ENCODE measurements around the gene ENTPD7. TPM values are rescaled to one million over a fixed set of nuclear protein-coding genes. Genes with fewer than 3 reads are reported as not detected.

The ENTPD7 gene
- total RNA-seq, 1 experiment from 2014 or later = 17.5 TPM

DNA sequence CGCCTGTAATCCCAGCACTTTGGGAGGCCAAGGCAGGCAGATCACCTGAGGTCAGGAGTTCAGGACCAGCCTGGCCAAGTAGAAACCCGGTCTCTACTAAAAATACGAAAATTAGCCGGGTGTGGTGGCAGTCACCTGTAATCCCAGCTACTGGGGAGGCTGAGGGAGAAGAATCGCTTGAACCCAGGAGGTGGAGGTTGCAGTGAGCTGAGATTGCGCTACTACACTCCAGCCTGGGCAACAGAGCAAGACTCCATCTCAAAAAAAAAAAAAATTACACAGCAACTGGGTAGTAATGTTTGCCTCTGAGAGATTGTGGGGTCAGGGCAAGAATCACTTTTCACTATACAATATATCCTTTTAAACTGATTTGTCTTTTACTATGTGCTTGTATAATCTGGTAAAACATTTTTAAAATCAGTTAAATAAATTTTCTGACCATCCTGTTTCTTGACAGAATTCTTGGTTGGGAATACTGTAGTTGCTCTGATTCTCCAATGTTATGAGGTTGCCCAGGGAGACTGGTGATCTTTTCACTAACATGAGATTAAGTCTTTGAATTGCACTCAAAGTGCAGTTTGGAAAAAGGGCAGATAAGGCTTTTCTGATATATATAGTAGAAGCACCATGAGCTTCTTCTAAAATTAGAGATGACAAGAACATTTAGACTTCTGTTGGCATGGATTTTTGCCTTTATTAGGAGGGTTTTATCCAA lies 1.5 kb downstream of the ENTPD7 start:
- peaks cover 4% of the 10 kb centered on the region; the same call in 1 of the 2 replicates for H3K27me3 ChIP-seq
- no peaks in the 10 kb centered on the region for H3K4me1 ChIP-seq
- H3K9me3 ChIP-seq (replicated peaks) = no peaks in the 10 kb centered on the region
- no peak for DNase-seq
- H3K27ac ChIP-seq = no peak overlapping the region
- no peaks in the 10 kb centered on the region; the same call in none of the 2 replicates for H3K36me3 ChIP-seq
- no peak overlapping the region for H3K4me3 ChIP-seq

DNA sequence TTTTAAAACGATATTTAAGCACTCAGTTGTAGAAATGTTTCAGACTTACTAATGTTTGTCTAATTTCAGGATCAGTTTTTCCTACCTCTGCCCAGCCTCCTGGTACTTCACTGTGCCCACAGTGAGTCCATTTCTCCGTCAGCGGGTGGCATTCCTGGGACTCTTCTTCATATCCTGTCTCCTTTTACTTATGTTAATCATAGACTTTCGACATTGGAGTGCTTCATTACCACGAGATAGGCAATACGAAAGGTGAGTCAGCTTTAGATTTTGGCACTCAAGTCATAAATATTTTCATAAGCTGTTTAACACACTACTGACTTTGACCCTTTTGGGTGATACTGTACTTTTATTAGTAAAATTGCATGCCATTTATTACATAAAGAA lies 2.1 kb downstream of the ENTPD7 start:
- DNase-seq = no peak

DNA sequence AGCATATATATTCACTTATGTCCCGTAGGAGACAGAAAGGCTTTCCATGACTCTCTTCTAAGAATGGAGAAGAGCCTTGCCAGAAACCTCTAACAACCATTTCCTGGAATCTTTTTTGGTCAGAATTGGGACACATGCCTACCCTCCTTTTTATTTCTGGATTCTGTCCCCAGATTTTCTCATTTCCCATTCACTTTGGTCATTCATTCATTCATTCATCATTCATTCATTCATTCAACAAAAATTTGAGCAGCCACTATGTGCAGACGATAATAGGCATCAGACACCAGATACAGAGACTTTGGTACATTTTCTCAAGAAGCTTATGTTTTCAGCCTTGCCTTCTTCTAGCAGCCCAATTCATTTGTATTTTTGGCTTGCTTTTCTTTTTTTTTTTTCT lies 6.0 kb downstream of the ENTPD7 start:
- H3K27me3 ChIP-seq = no peaks in the 10 kb centered on the region
- no peak overlapping the region for H3K4me3 ChIP-seq
- H3K27ac ChIP-seq = no peak overlapping the region
- H3K36me3 ChIP-seq = no peaks in the 10 kb centered on the region; the same call in none of the 2 replicates
- no peak for DNase-seq
- H3K4me1 ChIP-seq = no peaks in the 10 kb centered on the region
- H3K9me3 ChIP-seq (replicated peaks) = no peaks in the 10 kb centered on the region

More for the DNA sequence above, 2.1 kb downstream of the ENTPD7 start:
- H3K9me3 ChIP-seq (replicated peaks) = no peaks in the 10 kb centered on the region
- H3K4me1 ChIP-seq = no peaks in the 10 kb centered on the region
- no peak overlapping the region for H3K4me3 ChIP-seq
- H3K36me3 ChIP-seq = no peaks in the 10 kb centered on the region; the same call in none of the 2 replicates
- H3K27ac ChIP-seq = no peak overlapping the region
- H3K27me3 ChIP-seq = peaks cover 4% of the 10 kb centered on the region; the same call in 1 of the 2 replicates

DNA sequence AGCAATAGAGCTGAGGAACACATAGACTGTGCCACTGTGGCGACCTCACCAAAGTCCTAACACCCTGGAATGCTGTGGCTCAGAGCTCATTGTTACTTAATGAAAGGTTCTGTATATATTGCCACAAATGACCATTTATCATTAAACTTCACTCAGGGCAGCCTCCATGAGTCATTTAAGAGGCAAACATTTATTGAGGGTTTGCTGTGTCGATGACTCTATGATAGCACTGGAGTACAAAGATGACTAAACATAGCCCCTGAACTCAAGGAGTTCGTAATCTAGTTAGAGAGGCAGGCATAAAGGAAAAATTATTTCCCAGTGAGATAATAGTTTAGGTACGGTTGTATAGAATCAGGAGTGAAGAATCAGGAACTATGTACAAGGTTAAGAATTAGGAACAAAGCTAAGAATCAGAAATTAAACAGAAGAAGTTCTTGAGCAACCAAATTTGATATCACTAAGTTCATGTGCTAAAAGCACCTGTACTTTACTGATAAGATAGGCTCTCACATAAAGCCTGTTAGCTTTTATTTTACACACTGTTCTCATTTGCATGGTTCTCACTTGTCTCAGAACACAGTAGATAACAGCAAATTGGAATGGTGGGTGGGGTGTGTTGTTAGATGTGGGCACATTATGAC lies 7.9 kb downstream of the ENTPD7 start:
- no peaks in the 10 kb centered on the region; the same call in 1 of the 2 replicates for H3K36me3 ChIP-seq
- DNase-seq = no peak
- no peak overlapping the region for H3K27ac ChIP-seq
- no peaks in the 10 kb centered on the region for H3K4me1 ChIP-seq
- no peak overlapping the region for H3K4me3 ChIP-seq
- H3K9me3 ChIP-seq (replicated peaks) = no peaks in the 10 kb centered on the region
- H3K27me3 ChIP-seq = no peaks in the 10 kb centered on the region

DNA sequence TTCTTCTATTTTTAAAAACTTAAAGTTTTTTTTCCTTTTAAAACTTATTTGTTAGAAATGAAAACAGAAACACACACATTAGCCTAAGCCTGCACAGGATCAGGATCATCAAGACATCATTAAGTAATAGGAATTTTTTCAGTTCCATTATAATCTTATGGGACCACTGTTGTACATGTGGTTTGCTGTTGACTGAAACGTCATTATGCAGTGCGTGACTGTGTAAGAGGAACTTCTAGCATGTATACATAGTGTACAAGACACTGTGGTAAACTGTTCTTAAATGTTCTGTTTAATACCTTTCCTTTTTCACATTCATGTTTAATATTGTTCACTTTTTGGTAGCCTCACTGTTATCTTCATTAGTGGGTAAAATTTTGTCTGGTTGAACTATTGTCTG lies 12.1 kb downstream of the ENTPD7 start:
- Histone ChIP-seq H3K4me3 (no peak overlapping the region), H3K36me3 (no peaks in the 10 kb centered on the region), H3K27me3 (no peaks in the 10 kb centered on the region), H3K4me1 (no peaks in the 10 kb centered on the region), H3K9me3 (replicated peaks) (no peaks in the 10 kb centered on the region), H3K27ac (no peak overlapping the region)
- DNase-seq = no peak

DNA sequence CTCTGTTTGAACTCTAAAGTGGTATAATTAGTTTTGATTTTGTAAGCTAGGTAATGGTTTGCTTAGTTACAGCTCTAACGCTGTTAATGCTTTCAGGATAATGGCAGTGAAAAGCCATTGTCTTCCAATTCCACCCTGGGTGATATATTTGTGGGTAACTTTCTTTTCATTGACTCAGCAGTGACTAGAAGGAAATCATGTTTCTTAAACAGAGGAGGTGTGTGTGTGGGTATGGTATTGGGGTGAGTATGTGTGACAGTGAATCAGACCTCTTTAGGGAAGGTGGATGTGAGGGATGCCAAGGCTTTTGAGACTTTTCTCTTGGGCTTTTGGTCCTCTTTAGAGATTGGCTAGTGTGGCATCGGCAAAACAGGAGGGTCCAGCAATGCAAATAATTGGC lies 13.6 kb downstream of the ENTPD7 start:
- H3K36me3 ChIP-seq = no peaks in the 10 kb centered on the region
- no peaks in the 10 kb centered on the region for H3K27me3 ChIP-seq
- no peak overlapping the region for H3K4me3 ChIP-seq
- no peaks in the 10 kb centered on the region for H3K4me1 ChIP-seq
- H3K9me3 ChIP-seq (replicated peaks) = no peaks in the 10 kb centered on the region
- H3K27ac ChIP-seq = no peak overlapping the region
- DNase-seq = no peak

DNA sequence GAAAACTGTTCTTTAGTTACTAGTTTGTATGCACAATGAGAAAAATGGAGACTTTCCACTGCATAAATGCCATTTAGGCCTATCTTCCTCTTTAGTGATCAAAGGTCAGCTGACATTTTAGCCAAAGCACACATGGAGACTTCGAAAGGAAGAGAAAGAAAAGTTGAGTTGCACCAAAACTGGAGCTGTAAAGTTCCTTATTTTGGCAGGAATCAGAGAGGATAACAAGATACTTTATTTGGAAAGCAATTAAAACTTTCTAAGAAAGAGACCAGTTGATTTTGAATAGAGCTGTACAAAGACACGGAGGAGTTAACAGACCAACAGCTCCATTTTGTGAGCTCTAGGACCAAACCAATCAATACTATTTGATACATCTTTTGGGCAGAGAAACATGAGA lies 14.2 kb downstream of the ENTPD7 start:
- DNase-seq = no peak
- H3K4me3 ChIP-seq = no peak overlapping the region
- no peaks in the 10 kb centered on the region for H3K27me3 ChIP-seq
- no peaks in the 10 kb centered on the region for H3K4me1 ChIP-seq
- H3K27ac ChIP-seq = no peak overlapping the region
- H3K9me3 ChIP-seq (replicated peaks) = no peaks in the 10 kb centered on the region
- H3K36me3 ChIP-seq = no peaks in the 10 kb centered on the region

DNA sequence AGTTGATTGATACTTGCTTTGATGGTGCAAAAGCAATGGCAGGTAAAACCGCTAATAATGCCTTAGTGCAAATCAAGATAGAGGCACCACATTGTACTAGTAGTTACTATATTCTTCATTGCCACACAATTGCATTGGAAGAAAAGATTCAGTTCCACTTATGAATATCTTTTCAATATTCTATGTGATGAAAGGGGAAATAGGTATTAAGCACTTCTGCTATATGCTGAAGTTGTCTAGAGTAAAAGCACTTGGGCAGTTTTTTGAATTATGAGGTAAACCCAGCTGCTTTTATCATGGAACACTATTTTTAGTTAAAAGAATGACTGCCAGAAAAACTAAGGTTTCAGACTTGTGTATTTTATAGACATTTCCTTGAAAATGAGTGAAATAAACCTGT lies 15.5 kb downstream of the ENTPD7 start:
- no peak for DNase-seq
- Histone ChIP-seq H3K4me1 (no peaks in the 10 kb centered on the region), H3K27ac (no peak overlapping the region), H3K27me3 (no peaks in the 10 kb centered on the region), H3K36me3 (peaks cover 2% of the 10 kb centered on the region; the same call in 1 of the 2 replicates), H3K4me3 (no peak overlapping the region), H3K9me3 (replicated peaks) (no peaks in the 10 kb centered on the region)

DNA sequence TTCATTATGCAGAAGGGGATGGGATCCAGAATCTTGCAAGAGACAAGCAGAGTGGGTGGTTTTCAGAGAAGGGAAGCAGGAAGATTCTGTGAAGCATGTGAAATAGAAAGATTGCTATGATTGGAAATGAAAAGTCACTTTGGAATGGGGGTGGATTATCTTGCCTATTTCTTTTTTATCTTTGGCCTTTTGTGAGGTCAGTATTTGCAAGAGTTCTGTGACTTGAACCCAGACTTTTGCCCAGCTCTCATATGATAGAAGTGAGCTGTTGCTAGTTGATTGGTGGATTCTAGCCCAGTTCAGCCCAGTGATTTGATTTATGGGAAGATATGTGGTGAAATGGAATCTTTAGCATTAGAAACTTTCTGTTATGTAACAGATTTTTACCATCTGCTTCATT lies 17.1 kb downstream of the ENTPD7 start:
- no peak for DNase-seq
- Histone ChIP-seq H3K27me3 (no peaks in the 10 kb centered on the region), H3K4me1 (no peaks in the 10 kb centered on the region), H3K4me3 (no peak overlapping the region), H3K36me3 (peaks cover 7% of the 10 kb centered on the region), H3K9me3 (replicated peaks) (no peaks in the 10 kb centered on the region), H3K27ac (no peak overlapping the region)

DNA sequence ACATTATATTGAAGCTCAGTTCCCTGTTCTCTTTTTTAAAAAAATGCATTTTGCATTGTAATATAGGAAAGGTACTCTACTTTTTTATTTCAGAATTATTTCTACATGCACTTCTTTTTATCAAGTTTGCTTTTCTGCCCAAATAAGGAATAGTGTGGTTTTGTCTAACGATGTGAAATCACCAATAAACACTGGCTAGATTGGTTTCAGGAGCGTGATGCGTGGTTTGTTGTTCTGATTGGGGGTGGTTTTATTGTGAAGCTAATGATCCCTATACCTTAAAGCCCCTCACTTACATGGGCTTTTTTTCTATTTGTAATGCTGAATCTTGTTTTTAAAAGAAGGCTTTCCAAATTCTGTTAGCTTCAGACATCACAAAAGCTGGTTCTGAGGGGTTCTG lies 17.6 kb downstream of the ENTPD7 start:
- peaks cover 7% of the 10 kb centered on the region for H3K36me3 ChIP-seq
- DNase-seq = no peak
- no peak overlapping the region for H3K27ac ChIP-seq

DNA sequence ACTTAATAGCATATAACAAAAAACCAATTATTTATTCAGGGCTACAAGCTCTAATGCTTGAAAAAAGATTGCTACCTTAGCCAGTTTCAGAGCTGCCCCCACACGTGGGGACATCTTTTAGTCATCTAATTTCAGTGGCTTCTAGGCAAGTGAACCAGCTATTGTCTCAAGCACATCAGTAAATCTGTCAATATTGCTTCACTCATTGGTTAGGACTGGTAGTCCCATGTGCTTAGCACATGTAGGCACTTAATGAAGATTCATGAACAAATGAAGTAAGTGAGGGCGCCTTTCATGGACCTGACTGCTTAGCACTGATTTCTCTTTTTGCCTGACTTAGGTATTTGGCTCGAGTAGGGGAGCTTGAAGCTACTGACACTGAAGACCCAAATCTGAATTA lies 19.6 kb downstream of the ENTPD7 start:
- Histone ChIP-seq H3K9me3 (replicated peaks) (no peaks in the 10 kb centered on the region), H3K4me1 (no peaks in the 10 kb centered on the region), H3K27ac (no peak overlapping the region), H3K4me3 (no peak overlapping the region), H3K36me3 (peaks cover 17% of the 10 kb centered on the region), H3K27me3 (no peaks in the 10 kb centered on the region)
- no peak for DNase-seq

More for the DNA sequence above, 17.6 kb downstream of the ENTPD7 start:
- Histone ChIP-seq H3K4me1 (no peaks in the 10 kb centered on the region), H3K9me3 (replicated peaks) (no peaks in the 10 kb centered on the region), H3K4me3 (no peak overlapping the region), H3K27me3 (no peaks in the 10 kb centered on the region)

DNA sequence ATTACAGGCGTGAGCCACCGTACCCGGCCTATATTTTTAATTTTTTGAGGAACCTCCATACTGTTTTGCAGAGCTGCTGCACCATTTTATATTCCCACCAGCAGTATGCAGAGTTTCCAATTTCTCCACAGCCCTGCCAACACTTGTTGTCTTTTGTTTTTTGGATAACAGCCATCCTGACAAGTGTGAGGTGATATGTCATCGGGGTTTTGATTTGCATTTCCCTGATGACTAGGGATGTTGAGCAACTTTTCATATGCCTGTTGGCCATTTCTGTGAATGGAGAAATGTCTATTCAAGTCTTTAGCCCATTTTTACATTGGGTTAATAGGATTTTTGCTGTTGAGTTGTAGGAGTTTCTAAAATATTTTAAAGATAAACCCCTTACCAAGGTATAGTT lies 22.2 kb downstream of the ENTPD7 start:
- Histone ChIP-seq H3K27me3 (no peaks in the 10 kb centered on the region), H3K9me3 (replicated peaks) (no peaks in the 10 kb centered on the region), H3K27ac (no peak overlapping the region), H3K4me3 (no peak overlapping the region), H3K4me1 (no peaks in the 10 kb centered on the region), H3K36me3 (peaks cover 17% of the 10 kb centered on the region)
- no peak for DNase-seq

DNA sequence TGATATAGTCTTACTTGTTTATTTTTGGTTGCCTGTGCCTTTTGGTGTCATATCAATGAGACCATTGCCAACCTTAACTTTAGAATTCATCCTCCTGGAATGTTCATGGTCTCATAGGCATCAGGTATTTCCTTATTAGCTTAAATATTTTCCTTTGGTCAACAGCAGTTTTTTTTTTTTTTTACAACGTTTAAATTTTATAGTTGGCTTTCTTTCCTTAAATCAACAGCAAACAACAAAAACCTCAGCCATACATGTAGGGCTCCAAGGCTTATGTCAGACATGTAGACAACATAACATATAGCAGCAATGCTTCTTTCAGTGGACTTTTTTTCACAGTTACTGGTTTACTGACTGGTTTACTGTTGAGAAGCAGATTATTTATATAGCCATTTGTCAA lies 22.7 kb downstream of the ENTPD7 start:
- Histone ChIP-seq H3K27me3 (no peaks in the 10 kb centered on the region), H3K27ac (no peak overlapping the region), H3K4me3 (no peak overlapping the region), H3K4me1 (no peaks in the 10 kb centered on the region), H3K36me3 (peaks cover 17% of the 10 kb centered on the region), H3K9me3 (replicated peaks) (no peaks in the 10 kb centered on the region)
- DNase-seq = no peak

DNA sequence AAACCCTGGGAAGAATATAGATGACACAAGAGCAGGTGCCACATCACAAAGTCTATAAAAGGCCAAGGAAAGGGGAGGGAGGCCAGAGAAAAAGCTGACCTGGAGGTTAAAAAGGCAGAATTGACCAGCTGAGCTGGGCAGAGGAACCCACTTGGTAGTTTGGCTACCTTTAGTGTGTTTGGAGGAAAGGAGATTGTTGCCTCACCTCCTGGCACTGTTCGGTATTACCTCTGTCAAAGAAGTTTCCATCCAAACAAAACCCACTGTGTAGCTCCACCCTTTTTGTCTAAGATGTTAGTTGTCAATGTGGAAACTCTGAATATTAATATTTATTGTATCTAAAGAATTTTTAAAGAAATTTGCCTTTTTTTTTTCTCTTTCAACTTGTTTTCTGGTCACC lies 23.4 kb downstream of the ENTPD7 start:
- no peak for DNase-seq
- Histone ChIP-seq H3K4me3 (no peak overlapping the region), H3K27ac (no peak overlapping the region), H3K9me3 (replicated peaks) (no peaks in the 10 kb centered on the region), H3K4me1 (no peaks in the 10 kb centered on the region), H3K27me3 (no peaks in the 10 kb centered on the region), H3K36me3 (peaks cover 17% of the 10 kb centered on the region)

DNA sequence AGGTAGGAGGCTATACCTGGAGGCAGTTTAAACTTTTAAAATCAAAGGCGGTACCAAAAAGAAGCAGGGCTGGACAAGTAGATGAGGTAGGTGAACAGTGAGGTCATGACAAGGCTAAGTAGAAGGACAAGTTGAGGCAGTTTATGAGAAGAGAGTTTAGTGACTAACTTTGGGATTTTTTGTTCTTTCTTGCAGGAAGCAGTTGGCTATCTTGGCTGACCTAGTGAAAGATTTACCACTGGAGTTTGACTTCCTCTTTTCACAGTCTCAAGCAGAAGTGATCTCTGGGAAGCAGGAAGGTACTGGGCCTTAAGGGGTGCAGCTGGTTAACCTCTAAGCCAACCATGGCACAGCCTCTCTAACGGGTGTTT lies 26.3 kb downstream of the ENTPD7 start:
- H3K4me1 ChIP-seq = no peaks in the 10 kb centered on the region
- peaks cover 16% of the 10 kb centered on the region for H3K36me3 ChIP-seq
- no peak overlapping the region for H3K27ac ChIP-seq
- H3K27me3 ChIP-seq = no peaks in the 10 kb centered on the region
- no peaks in the 10 kb centered on the region for H3K9me3 ChIP-seq (replicated peaks)
- DNase-seq = no peak
- no peak overlapping the region for H3K4me3 ChIP-seq

DNA sequence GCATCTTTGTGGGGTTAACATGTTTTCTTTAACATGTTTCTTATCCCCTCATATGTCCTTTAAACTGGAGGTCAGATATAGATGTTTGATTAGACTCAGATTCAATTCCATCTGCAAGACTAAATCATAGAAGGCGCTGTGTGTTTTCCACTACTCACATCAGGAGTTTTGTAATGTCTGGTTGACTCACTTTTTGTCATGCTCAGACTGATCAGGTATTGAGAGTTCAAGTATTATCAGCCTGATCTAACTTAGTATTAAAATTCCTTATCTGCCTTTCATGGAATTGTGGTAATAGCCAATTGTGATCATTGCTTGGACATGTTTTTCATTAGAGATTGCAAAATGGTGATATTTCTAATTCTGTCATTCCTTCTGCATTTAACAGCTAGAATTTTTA lies 30.2 kb downstream of the ENTPD7 start:
- peaks cover 6% of the 10 kb centered on the region; the same call in 1 of the 2 replicates for H3K36me3 ChIP-seq
- no peaks in the 10 kb centered on the region for H3K9me3 ChIP-seq (replicated peaks)
- no peak overlapping the region for H3K4me3 ChIP-seq
- DNase-seq = no peak
- no peaks in the 10 kb centered on the region for H3K27me3 ChIP-seq
- H3K27ac ChIP-seq = no peak overlapping the region
- no peaks in the 10 kb centered on the region for H3K4me1 ChIP-seq

All from SJCRH30 (cell line).